Stimulated activated CD8-positive, alpha-beta memory T cell treated with anti-CD3 and anti-CD28 coated beads, Interleukin-2, amount 100 ng/mL, for 48 hours (primary cell): Measurements from ENCODE around the gene SAGE1.
"Not testable (repeated sequence)": the region's sequence is repeated elsewhere in the genome, so short reads cannot be mapped to it uniquely, and the experiment has no call there.

ENCODE experiments used
- DNase-seq, 2 donors: peaks; one replicate each; pipeline ENCODE4 v3.0.0-alpha.2; 2020; ENCODE audit warnings: low read depth in 2 of 2

Gene SAGE1

DNA sequence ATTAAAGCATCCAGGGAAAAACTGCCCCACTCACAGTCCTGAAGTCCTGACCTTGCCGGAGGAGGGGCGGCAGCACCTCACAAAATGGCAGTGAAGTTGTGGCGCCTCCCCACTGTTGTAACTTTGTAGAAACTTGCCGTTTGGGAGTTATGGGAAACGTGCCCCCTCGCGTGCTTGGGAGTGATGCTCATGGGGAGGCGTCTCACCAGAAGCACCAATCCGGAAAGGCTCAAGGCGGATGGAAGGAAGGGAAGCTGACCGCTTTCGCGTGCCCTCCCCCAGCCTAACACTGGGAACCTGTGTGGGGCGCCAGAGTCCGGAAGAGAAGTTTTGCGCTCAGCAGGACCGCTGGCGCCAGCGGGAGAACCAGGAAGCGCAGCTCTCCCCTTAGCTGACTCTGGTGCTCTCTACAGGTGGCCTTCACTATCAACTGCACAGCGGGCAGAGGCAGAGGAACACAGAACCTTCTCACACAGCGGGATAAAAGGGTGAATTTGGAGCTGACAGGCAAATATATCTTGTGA lies at the start of gene SAGE1, which contains the start of gene CT45A10:
Gene SAGE1 (plus strand): TSS at position 423 of the 524 bp plus-strand sequence. CDS start 2,527 bp downstream, outside the sequence.
Gene CT45A10 (minus strand): TSS at position 151 of the 524 bp plus-strand sequence. CDS start 8,100 bp downstream, outside the sequence.
- DNase-seq = no peak

DNA sequence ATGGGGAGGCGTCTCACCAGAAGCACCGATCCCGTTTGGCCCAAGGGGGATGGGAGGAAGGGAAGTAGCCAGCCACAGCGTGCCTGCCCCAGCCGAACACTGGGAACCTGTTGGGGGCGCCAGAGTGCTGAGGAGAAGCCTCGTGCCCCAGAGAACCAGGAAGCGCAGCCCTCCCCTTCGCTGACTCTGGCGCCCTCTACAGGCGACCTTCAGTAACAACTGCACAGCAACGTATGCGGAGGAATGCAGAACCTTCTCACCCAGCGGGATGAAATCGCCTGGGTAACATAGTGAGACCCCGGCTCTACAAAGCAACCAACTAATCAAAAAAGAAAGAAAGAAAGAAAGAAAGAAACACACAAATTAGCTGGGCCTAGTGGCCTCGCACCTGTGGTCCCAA lies 39.1 kb upstream of the SAGE1 start, which contains the start of gene CT45A8:
Gene CT45A8 (minus strand): TSS at position 101 of the 400 bp plus-strand sequence. CDS start 3,755 bp downstream, outside the sequence.
- not testable (repeated sequence) for DNase-seq

- DNase-seq = not testable (repeated sequence)
Observed at GRCh38 chrX:135871712-135872111, 21.8 kb upstream of the SAGE1 start, which contains the start of gene CT45A9. TSS of gene CT45A9 (minus strand) at chrX:135871812. CDS start at chrX:135868061, 3,751 bp downstream.

DNA sequence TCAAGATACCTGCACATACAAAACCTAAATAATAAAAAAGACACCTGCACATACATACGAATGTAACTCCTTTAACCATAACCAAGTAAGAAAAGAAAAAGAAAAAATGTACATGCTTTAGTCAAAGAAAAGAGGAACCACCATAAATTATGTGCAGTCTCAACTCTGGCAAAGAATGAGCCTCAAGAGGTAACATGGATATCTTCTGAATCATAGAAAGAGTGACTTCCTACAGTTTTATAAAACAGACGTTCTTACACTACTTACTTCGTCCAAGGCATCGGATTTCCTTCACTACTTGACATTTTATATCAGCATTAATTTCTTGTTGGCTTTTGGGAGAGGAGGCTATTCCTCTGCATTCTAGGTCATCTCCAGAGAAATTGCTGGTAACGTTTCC lies 10.8 kb upstream of the SAGE1 start:
- DNase-seq = not testable (repeated sequence)

DNA sequence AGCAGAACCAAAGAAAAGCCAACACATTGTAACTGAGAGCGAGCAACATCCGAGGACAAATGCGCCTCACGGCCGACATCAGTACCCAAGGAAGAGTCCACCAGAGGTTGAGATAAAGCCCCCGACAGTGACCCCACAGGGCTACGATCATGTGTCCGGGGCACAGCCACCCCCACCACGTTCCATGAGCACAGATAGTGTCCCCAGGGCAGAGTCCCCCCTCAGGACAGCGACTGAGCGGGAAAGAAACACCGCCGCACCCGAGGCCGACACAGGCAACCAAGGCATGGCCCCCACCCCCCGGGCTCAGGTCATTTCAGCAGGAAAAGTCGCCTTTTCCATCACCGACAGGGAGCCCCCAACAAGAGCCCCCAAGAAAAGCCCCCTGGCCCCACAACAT lies 5.3 kb upstream of the SAGE1 start:
- DNase-seq = not testable (repeated sequence)

- DNase-seq = peak; percentile 18 to 43
Observed at GRCh38 chrX:135888976-135889375, 4.5 kb upstream of the SAGE1 start.

GRCh38 chrX:135890087-135890585 lies 3.4 kb upstream of the SAGE1 start:
- no peak for DNase-seq

DNA sequence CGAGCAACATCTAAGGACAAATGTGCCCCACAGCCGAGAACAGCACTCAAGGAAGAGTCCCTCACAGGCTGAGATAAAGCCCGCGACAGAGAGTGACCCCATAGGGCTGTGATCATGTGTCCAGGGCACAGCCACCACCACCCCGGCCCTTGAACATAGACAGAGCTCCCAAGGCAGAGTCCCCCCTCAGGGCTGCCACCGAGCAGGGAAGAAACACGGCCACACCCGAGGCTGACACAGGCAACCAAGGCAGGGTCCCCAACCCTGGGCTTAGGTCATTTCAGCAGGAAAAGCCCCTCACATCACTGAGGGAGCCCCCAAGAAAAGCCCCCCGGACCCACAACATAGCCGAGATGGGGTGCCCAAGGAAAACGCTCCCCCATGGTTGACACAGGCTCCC lies 735 bp upstream of the SAGE1 start:
- no peak for DNase-seq

- DNase-seq = no peak
Observed at GRCh38 chrX:135910251-135910650, 16.7 kb downstream of the SAGE1 start.

DNA sequence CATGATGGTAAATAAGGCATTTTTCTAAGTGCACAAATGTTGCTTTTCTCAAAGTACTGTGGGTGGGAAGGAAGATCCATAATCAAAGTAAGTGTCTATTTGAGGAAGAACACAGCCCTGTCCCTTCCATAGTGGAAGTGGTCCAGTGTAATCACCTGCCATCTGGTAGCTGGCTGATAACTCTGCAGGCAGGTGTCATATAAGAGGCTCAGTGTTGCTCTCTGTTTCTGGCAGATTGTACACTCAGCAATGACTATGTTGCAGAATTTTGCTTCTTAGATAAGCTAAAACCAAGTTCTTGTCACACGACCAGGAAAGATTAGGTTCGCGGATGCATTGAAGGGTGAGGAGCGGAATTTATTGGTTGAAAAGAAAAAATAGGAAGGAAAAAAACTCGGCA lies 20.9 kb downstream of the SAGE1 start:
- DNase-seq = no peak

- not testable (repeated sequence) for DNase-seq
Observed at GRCh38 chrX:135920516-135920915, 27.0 kb downstream of the SAGE1 start.

GRCh38 chrX:135923353-135923752 lies 29.8 kb downstream of the SAGE1 start:
- no peak for DNase-seq

GRCh38 chrX:135927897-135928296 lies 34.4 kb downstream of the SAGE1 start:
- DNase-seq = no peak

GRCh38 chrX:135931644-135932487 lies 38.4 kb downstream of the SAGE1 start:
- DNase-seq = peak; percentile 8 to 35

- no peak for DNase-seq
Observed at GRCh38 chrX:135944486-135944885, 51.0 kb downstream of the SAGE1 start.

- no peak for DNase-seq
Observed at GRCh38 chrX:135951291-135951690, 57.8 kb downstream of the SAGE1 start.
